NCI-H510A treated with DMSO at 0.1 percent for 48 hours (cell line): ENCODE measurements around the gene KNSTRN.

Source experiments
- DNase-seq: peaks from one replicate; lab custom pipeline; 2025; lab: John Stamatoyannopoulos, UW

Gene KNSTRN

GRCh38 chr15:40382580-40383456 is at the start of gene KNSTRN:
Gene KNSTRN, plus strand, starts transcription at chr15:40382721. Its CDS starts 115 bp downstream, at chr15:40382836.
- peak; percentile 87 for DNase-seq

GRCh38 chr15:40333922-40334492 is 48.5 kb upstream of the KNSTRN start:
- peak; percentile 32 for DNase-seq

GRCh38 chr15:40334541-40334940 is 48.0 kb upstream of the KNSTRN start:
- no peak for DNase-seq

GRCh38 chr15:40334941-40335795 is 47.4 kb upstream of the KNSTRN start:
- DNase-seq: peak; percentile 10

GRCh38 chr15:40335938-40336743 is 46.4 kb upstream of the KNSTRN start:
- DNase-seq: no peak

GRCh38 chr15:40336744-40337122 is 45.8 kb upstream of the KNSTRN start:
- DNase-seq: no peak

- DNase-seq: no peak
These were observed 44.9 kb upstream of the KNSTRN start for GRCh38 chr15:40337597-40337996.

GRCh38 chr15:40338041-40338657 is 44.4 kb upstream of the KNSTRN start:
- DNase-seq: peak; percentile 44

GRCh38 chr15:40338921-40339620 is 43.5 kb upstream of the KNSTRN start:
- DNase-seq: no peak

- no peak for DNase-seq
These were observed 42.9 kb upstream of the KNSTRN start for GRCh38 chr15:40339621-40339945.

- DNase-seq: no peak
These were observed 42.3 kb upstream of the KNSTRN start for GRCh38 chr15:40340038-40340739.

- peak; percentile 84 for DNase-seq
These were observed 41.7 kb upstream of the KNSTRN start, which contains the start of gene CCDC9B for GRCh38 chr15:40340740-40341400. Gene CCDC9B, minus strand, starts transcription at chr15:40340939. Its CDS starts 120 bp downstream, at chr15:40340819.

GRCh38 chr15:40342416-40343320 is 39.9 kb upstream of the KNSTRN start:
- peak; percentile 44 for DNase-seq

GRCh38 chr15:40343512-40343911 is 39.0 kb upstream of the KNSTRN start:
- no peak for DNase-seq

GRCh38 chr15:40344217-40344616 is 38.3 kb upstream of the KNSTRN start:
- DNase-seq: no peak

GRCh38 chr15:40344631-40345120 is 37.8 kb upstream of the KNSTRN start:
- peak; percentile 41 for DNase-seq

- no peak for DNase-seq
These were observed 37.2 kb upstream of the KNSTRN start for GRCh38 chr15:40345225-40345866.
